Stimulated activated CD4-positive, alpha-beta T cell treated with anti-CD3 and anti-CD28 coated beads, Interleukin-15, amount 100 ng/mL, for 48 hours (primary cell): Measurements from ENCODE around the gene ZMIZ1.

Experiments used
- DNase-seq, 2 donors: peaks; one replicate each; pipeline ENCODE4 v3.0.0-alpha.2; 2020; ENCODE audit warnings: low read depth in 2 of 2

Gene ZMIZ1

DNA sequence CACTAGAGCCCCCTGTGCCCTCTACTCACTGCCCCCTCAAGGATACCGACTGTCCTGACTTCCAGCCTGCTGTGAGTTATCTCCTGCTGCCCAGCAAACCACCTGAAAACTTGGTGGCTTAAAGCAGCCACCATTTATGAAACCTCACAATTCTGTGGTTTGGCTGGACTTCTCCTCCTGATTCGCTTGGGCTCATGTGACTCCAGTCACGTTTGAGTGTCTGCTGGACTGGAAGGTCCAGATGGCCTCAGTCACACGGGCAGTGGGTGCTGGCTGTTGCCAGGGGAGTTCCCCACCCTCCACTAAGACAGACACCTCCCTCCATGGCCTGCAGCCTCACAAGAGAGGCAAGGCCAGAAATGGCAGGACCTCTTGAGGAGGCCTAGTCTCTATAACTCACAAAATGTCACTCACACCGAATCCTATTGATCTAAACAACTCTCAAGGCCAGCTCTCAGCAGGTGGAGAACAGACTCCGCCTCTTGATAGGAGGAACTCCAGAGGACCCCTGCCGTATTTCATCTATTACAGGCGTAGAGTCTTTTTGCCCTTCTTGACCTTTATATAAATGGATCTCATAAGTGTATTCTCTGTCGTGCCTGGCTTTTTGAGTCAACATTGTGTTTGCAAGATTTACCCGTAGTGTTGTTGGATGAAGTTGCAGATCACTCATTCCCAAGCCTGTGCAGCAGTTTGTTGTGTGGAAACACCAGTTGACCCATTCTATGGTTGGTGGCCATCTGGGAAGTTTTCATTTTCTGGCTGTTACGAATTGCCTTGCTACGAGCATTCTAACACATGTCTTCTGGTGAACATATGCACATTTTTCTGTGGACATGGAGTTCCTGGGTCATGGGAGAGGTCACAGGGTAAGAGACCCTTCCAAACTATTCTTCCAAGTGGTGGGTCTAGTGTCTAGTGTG lies 48.3 kb downstream of the ZMIZ1 start:
- DNase-seq = no peak

DNA sequence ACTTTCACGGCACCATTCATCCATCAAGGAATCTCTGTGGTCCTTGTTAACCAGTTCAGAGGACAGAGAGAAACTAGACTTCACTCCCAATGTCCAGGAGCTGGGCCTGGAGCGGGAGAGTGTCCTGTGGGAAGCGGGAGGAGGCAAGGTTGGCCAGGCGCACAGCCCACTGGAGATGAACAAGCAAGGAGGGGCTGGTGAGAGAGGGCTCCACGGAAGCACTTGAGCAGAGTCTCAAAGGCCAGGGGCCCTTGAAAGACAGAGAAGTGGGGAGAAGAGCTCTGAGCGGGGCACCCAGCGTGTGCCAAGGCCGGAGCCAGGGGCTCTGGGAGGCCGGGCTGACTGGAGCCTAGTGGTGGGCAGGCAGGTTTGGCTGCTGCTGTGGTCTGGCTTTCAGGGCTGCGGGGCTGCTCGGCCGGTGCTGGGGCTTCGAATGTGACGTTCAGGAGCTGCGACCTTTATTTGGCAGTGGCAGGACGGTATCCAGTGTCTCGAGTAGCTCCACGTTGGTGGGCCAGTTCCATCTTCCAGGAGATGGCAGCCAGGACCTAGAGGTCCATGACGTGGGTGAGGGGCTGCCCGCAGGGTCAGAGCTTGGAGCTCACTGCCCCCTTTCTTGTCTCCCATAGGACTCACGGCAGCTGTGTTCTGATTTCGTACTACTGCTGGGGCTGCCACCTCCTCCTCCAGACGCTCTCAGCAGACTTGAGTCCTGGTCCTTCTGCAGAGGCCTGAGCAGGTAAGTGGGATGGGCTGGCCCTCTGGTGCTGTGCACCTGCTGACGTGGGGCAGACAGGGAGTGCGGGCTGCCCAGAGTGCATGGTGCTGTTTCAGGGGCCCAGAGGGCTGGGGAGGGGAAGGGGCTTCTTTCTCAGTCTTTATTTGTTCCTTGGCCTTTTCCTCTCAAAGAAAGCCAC lies 49.8 kb downstream of the ZMIZ1 start:
- DNase-seq = no peak

DNA sequence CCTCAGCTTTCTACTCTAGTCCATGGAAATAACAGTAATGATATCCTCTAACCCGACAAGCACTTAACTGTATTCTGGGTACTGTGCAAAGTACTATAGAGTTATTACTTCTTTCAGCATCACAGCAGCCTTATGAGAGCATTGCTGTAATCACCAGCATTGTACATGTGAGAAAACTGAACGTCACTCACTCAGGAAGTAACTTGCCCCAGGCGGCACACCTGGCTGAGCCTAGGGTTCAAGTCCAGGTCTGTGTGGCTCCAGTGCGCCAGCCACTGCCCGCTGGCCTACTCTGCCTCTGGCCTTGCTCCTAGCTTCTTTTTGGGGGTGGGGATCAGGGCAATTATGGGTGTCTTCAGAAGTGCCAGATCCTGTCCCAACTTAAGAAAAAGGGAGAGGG lies 50.5 kb downstream of the ZMIZ1 start:
- DNase-seq = no peak

DNA sequence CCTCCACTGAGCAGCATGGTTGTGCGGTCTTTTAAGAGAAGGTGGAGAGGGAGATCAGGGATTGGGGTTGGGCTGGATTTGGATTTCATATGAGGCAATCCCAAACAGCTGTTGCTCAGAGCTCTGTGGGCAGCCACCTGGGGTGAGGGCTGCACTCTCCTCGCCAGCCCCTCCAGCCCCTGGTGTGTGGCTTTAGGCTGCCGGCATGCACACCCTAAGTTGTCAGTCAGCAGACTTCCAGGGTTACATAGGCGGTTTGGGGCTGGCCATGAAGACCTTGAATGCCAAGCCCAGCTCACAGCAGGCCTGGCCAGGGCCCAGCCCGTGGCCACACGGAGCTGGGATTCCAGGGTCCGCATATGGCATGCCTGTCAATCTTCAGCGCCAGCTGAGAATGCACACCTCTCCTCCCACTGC lies 54.8 kb downstream of the ZMIZ1 start:
- DNase-seq = no peak

- DNase-seq = no peak
Observed at GRCh38 chr10:79124066-79124465, 55.3 kb downstream of the ZMIZ1 start.

- no peak for DNase-seq
Observed at GRCh38 chr10:79125092-79125491, 56.3 kb downstream of the ZMIZ1 start.

GRCh38 chr10:79126351-79127080 lies 57.8 kb downstream of the ZMIZ1 start:
- no peak for DNase-seq

DNA sequence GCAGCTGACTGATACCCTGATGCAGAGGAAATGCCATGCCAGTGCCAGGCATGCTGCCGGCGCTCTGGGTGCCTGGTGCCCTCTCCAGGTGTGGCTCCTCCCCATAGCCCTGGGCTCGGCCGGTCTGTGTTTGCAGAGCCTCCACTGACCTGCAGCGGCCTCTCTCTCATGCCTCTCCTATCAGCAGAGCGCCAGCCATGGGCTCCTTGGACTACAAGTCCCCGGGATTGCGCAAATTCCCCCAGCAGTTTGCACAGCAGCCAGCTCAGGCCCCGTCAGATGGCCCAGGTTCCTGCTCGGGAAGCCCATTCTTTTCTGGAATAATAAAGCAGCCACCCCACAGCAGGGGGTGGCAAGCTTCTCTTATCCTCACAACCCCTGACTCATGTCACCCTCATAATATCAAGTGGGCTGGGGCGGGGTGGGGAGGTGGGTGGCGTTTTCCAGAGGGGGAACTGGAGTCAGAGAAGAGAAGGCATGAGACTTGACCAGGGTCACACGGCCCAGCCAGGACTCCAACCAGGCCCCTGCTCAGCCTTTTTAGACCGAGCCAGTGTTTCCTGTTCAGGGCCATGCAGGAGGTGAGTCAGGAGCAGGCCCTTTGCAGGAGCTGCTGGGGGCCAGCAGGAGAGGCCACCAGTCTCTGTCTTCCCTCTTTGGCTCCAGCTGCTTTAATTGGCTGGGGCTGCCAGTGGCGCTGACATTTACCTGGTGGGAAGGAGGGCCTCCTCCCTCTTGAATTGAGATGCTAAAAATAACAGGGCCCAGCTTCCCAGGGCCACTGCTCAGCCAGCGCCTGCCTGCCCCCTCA lies 58.6 kb downstream of the ZMIZ1 start:
- no peak for DNase-seq

- no peak for DNase-seq
Observed at GRCh38 chr10:79128241-79128922, 59.6 kb downstream of the ZMIZ1 start.

DNA sequence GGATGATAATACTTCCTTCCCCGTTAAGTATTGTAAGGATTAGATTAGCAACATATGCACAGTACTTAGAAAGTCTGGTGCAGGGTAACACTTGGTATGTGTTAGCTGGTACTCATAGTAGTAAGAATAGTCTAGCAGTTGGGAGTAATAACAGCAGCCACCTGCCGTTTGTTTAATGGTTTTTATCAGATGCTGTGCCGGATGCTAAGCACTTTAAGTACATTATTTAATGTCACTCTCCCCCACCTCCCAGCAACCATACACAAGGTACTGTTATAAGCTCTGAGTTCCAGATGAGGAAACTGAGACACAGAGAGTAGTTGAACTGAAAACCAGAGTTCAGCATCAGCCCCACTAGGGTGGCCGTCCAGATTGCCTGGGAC lies 60.1 kb downstream of the ZMIZ1 start:
- no peak for DNase-seq

DNA sequence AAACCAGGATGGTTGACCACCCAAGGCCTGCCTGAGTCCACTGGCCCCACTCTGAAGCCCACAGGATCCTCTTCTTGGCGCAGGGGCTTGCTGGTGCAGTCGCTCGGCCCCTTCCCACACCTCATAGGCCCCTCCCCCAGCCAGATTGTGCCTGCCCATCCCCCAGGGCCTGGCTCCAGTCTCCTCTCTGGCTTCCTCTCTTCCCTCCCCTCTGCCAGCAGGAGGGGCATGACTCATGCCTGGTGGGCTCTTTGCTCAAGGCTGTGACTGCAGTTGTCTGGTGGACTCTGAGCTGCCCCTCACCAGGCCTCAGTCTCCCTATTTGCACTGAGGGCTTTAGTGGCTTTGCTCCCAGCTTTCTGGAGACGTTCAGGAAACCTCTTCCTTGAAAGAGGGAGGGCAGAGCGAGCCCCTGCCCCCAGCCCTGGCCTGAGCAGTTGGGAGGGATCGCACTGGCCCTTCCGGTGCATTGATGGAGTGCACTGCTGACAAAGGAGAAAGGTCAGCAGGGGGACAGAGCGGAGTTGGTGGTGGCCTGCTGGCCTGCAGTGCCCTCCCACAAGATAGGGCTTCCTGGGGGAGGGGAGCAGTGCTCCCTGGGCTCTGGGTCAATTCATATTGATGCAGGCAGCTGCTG lies 60.7 kb downstream of the ZMIZ1 start:
- no peak for DNase-seq

- DNase-seq = no peak
Observed at GRCh38 chr10:79130255-79130654, 61.5 kb downstream of the ZMIZ1 start.

DNA sequence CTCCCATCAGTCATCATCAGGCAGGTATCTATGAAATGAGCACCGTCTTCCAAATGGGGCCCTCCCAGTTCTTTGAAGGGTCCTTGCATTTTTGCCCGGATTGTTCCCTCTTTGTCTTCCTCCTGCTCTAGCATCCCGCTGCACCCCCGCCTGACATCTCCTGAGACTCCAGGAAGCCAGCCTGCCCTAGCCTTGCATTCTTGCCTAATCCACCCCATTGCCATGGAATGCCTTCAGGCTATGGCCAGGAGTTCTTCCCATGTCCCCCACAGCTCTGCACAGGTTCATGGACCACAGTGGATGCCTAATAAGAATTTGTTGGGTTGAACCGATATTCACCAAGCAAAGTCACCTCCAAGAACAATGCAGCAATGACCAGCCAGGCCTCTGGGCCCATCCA lies 62.1 kb downstream of the ZMIZ1 start:
- DNase-seq = no peak

- no peak for DNase-seq
Observed at GRCh38 chr10:79131836-79132631, 63.3 kb downstream of the ZMIZ1 start.

DNA sequence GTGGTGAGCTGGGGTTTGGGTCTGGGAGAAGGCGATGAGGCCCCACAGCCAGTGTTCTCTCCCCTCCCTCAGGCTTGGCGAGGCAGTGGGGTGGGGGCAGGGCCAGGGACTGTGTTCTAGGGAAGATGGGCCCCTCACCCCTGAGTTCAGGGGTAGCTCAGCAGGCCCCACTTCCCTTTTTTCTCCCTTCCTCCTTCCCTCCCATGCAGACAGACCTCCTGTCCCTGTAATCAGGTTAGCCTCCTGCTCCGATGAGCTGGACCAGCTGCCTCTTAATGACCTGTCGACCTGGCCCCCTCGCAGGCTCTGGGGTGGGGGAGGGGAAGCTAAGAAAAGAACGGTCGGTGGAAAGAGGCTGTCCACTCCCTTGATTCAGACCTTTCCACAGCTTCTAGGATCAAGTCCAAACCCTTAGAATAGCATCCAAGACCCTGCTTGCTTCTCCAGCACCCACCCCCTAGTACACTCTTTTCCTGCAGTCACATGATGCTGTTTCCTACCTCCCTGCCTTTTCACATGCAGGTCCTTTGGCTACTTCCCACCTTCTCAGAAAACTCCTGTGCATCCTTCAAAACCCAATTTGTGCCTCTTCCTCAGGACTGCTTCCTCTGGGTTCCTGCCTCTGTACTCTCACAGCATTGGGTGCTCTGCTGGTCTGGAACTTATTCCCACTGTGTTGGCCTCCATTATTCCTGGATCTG lies 64.1 kb downstream of the ZMIZ1 start:
- DNase-seq = no peak

DNA sequence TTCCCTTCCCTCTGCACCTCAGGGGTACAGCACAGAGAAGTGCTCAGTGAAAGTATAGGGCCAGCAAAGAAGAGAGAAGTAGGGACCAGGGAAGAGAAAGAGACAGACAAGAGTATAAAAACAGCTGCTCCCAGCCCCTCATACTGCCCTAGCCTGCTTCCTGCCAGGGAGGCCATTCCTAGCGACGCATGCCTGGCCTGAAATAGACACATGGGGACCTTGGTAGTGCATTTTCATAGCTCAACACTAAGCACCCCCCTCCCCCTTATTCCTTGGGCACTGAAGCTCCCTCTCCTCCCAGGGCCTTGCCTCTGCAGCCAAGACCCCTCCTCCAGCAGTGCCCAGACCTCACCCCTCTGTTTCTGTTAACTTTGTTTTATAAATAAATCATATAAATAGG lies 64.7 kb downstream of the ZMIZ1 start:
- DNase-seq = no peak

GRCh38 chr10:79135790-79136189 lies 67.0 kb downstream of the ZMIZ1 start:
- DNase-seq = no peak

DNA sequence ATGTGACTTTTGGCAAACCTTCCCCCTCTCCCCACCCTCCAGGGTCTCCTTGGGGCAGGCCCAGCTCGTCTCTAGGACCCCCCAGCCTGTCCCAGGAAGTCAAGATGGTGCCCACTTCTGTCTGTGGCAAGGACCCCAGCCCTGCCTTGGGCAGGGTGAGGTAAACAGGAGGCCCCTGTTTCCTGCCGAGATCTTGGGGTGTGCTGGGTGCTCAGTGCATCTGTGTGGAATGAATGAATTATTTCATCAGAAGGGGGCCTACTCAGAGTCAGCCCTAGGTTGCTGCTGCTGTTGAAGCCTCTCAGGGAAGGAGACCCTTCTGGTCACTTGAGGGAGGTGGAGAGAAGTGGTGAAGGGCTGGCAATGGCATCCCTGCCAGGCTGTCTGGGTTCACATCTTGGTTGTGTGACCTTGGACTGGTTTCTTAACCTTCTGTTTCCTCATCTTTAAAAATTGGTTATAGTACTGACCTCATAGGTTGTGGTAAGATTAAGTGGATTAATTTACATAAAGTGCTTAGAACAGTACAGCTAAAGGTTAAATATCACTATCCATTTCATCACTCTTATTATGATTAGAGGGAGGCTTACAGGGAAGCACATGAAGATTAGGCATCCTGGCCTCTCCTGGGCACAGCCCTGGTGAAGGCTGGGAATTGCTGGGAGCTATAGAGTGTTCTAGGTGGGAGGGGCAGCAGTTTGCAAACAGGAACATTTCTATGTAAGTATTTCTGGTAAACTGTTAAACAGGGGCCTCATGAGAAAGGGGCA lies 67.7 kb downstream of the ZMIZ1 start:
- no peak for DNase-seq
